ENCODE data around the gene NRG4.
A peak's percentile ranks its signal among the peaks of the same experiment; 100 is the strongest.
"Not testable (repeated sequence)": the region's sequence is repeated elsewhere in the genome, so short reads cannot be mapped to it uniquely, and the experiment has no call there.

NRG4 gene

GRCh38 chr15:76011627-76012551 lies at the start of gene NRG4:
NRG4 (minus strand) TSS chr15:76012424; CDS start chr15:76011230, 1,194 bp downstream.
- no peak for DNase-seq

- DNase-seq = no peak
These were observed 49.5 kb upstream of the NRG4 start for GRCh38 chr15:76061700-76062099.

GRCh38 chr15:76060118-76060989 lies 48.1 kb upstream of the NRG4 start:
- DNase-seq = peak in 6 of 56 donors; percentile 16 to 48 (median 33)

- DNase-seq = peak in 24 of 56 donors; percentile 8 to 66 (median 40)
These were observed 47.3 kb upstream of the NRG4 start, which contains the start of gene TMEM266 for GRCh38 chr15:76059320-76060117. TMEM266 (plus strand) TSS chr15:76059985; CDS start chr15:76134264, 74,279 bp downstream.

GRCh38 chr15:76058714-76059319 lies 46.6 kb upstream of the NRG4 start:
- peak in 24 of 56 donors; percentile 4 to 45 (median 18) for DNase-seq

- peak in 8 of 56 donors; percentile 1 to 60 (median 6) for DNase-seq
These were observed 45.2 kb upstream of the NRG4 start for GRCh38 chr15:76057332-76058000.

GRCh38 chr15:76056931-76057330 lies 44.7 kb upstream of the NRG4 start:
- DNase-seq = no peak

GRCh38 chr15:76054201-76054600 lies 42.0 kb upstream of the NRG4 start:
- DNase-seq = not testable (repeated sequence)

- DNase-seq = no peak
These were observed 26.3 kb upstream of the NRG4 start for GRCh38 chr15:76038512-76038911.

GRCh38 chr15:76035593-76035992 lies 23.4 kb upstream of the NRG4 start:
- no peak for DNase-seq

GRCh38 chr15:76034111-76034510 lies 21.9 kb upstream of the NRG4 start:
- no peak for DNase-seq

- no peak for DNase-seq
These were observed 21.2 kb upstream of the NRG4 start for GRCh38 chr15:76033438-76033837.

- DNase-seq = no peak
These were observed 19.8 kb upstream of the NRG4 start for GRCh38 chr15:76032046-76032445.

- no peak for DNase-seq
These were observed 12.0 kb upstream of the NRG4 start for GRCh38 chr15:76024021-76024768.

- not testable (repeated sequence) for DNase-seq
These were observed 1.2 kb upstream of the NRG4 start for GRCh38 chr15:76013470-76013869.

- DNase-seq = no peak
These were observed 1.6 kb downstream of the NRG4 start for GRCh38 chr15:76010613-76011012.

- DNase-seq = no peak
These were observed 6.0 kb downstream of the NRG4 start for GRCh38 chr15:76006136-76006778.

GRCh38 chr15:76003364-76003763 lies 8.9 kb downstream of the NRG4 start:
- no peak for DNase-seq

GRCh38 chr15:75995611-75996010 lies 16.6 kb downstream of the NRG4 start:
- no peak for DNase-seq

Data from amygdala (tissue), 56 donors.